Activated T-cell treated with anti-CD3 and anti-CD28 coated beads, Interleukin-2, amount 50 U/mL, for 1 hour (primary cell): ENCODE results near the gene ULBP2.

Source experiments
- DNase-seq: peaks from one replicate; pipeline ENCODE4 v3.0.0-alpha.2; 2020

The ULBP2 gene

GRCh38 chr6:149941583-149942460, at the start of gene ULBP2:
Gene ULBP2 (plus strand): TSS chr6:149942014. CDS start chr6:149942073, 59 bp downstream.
- peak; percentile 92 for DNase-seq

GRCh38 chr6:149895048-149895590, 46.7 kb upstream of the ULBP2 start:
- DNase-seq = no peak

GRCh38 chr6:149895833-149896271, 46.0 kb upstream of the ULBP2 start:
- DNase-seq = peak; percentile 28

GRCh38 chr6:149896491-149896890, 45.3 kb upstream of the ULBP2 start:
- DNase-seq = no peak

GRCh38 chr6:149897015-149897697, 44.7 kb upstream of the ULBP2 start:
- no peak for DNase-seq

- DNase-seq = no peak
Measured at GRCh38 chr6:149897855-149898744, 43.7 kb upstream of the ULBP2 start, which contains the start of gene RAET1E. Gene RAET1E (minus strand): TSS chr6:149898113. CDS start chr6:149890901, 7,212 bp downstream.

GRCh38 chr6:149898966-149899365, 42.8 kb upstream of the ULBP2 start:
- DNase-seq = no peak

GRCh38 chr6:149899486-149899885, 42.3 kb upstream of the ULBP2 start:
- no peak for DNase-seq

GRCh38 chr6:149899926-149900619, 41.7 kb upstream of the ULBP2 start:
- no peak for DNase-seq

GRCh38 chr6:149900620-149901443, 41.0 kb upstream of the ULBP2 start:
- DNase-seq = no peak

GRCh38 chr6:149901444-149902140, 40.2 kb upstream of the ULBP2 start:
- DNase-seq = no peak

GRCh38 chr6:149903938-149904611, 37.7 kb upstream of the ULBP2 start:
- DNase-seq = peak; percentile 9

GRCh38 chr6:149904661-149905370, 37.0 kb upstream of the ULBP2 start:
- peak; percentile 7 for DNase-seq

- no peak for DNase-seq
Measured at GRCh38 chr6:149905371-149905910, 36.4 kb upstream of the ULBP2 start.

- DNase-seq = peak; percentile 5
Measured at GRCh38 chr6:149905911-149906371, 35.9 kb upstream of the ULBP2 start.

- peak; percentile 5 for DNase-seq
Measured at GRCh38 chr6:149906405-149906804, 35.4 kb upstream of the ULBP2 start.

- no peak for DNase-seq
Measured at GRCh38 chr6:149907317-149907716, 34.5 kb upstream of the ULBP2 start.

- DNase-seq = peak; percentile 12
Measured at GRCh38 chr6:149908480-149908879, 33.3 kb upstream of the ULBP2 start.
